Glomerular visceral epithelial cell (primary cell): ENCODE results near the gene POLR3B.
A peak's percentile ranks its signal among the peaks of the same experiment; 100 is the strongest.
"Not testable (repeated sequence)": the region's sequence is repeated elsewhere in the genome, so short reads cannot be mapped to it uniquely, and the experiment has no call there.

Experiments used
- DNase-seq: peaks from one replicate; pipeline ENCODE4 v3.0.0-alpha.2; 2016; ENCODE audit errors: extremely low spot score

The POLR3B gene

GRCh38 chr12:106459534-106459933 lies 102.0 kb downstream of the POLR3B start:
- no peak for DNase-seq

- DNase-seq: no peak
These were observed 104.2 kb downstream of the POLR3B start for GRCh38 chr12:106461730-106462129.

DNA sequence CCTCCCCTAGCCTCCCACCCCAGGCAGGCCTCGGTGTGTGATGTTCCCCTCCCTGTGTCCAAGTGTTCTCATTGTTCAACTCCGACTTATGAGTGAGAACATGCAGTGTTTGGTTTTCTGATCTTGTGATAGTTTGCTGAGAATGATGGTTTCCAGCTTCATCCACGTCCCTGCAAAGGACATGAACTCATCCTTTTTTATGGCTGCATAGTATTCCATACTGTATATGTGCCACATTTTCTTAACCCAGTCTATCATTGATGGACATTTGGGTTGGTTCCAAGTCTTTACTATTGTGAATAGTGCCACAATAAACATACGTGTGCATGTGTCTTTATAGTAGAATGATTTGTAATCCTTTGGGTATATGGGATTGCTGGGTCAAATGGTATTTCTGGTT lies 108.1 kb downstream of the POLR3B start:
- not testable (repeated sequence) for DNase-seq

DNA sequence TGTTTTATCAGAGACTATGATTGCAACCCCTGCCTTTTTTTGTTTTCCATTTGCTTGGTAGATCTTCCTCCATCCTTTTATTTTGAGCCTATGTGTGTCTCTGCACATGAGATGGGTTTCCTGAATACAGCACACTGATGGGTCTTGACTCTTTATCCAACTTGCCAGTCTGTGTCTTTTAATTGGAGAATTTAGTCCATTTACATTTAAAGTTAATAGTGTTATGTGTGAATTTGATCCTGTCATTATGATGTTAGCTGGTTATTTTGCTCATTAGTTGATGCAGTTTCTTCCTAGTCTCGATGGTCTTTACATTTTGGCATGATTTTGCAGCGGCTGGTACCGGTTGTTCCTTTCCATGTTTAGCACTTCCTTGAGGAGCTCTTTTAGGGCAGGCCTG lies 118.1 kb downstream of the POLR3B start:
- not testable (repeated sequence) for DNase-seq

DNA sequence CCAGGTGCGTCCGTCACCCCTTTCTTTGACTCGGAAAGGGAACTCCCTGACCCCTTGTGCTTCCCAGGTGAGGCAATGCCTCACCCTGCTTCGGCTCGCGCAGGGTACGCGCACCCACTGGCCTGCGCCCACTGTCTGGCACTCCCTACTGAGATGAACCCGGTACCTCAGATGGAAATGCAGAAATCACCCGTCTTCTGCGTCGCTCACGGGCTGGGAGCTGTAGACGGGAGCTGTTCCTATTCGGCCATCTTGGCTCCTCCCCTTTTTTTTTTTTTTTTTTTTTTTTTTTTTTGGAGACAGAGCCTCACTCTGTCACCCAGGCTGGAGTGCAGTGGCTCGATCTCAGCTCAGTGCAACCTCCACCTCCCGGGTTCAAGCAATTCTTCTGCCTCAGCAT lies 120.1 kb downstream of the POLR3B start:
- DNase-seq: not testable (repeated sequence)

GRCh38 chr12:106480251-106480650 lies 122.7 kb downstream of the POLR3B start:
- no peak for DNase-seq

DNA sequence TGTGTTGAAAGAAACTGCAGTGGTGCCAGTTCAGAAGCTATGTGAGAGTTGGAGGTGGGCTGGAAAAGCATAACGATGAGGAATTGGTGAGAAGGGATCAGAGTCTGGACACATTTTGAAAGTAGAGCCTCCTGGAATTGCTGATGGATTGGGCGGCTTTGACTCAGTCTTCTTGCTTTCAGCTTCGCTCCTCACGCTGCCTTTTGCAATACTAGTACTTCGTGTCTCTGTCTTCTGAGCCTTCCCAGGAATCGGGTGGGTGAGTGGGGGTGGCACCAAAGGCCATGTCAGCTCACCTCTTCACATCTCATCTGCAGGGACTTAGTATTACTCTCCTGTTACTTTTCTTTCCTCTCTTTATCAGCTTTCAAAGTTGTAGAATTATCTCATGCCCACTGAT lies 123.7 kb downstream of the POLR3B start:
- DNase-seq: no peak

DNA sequence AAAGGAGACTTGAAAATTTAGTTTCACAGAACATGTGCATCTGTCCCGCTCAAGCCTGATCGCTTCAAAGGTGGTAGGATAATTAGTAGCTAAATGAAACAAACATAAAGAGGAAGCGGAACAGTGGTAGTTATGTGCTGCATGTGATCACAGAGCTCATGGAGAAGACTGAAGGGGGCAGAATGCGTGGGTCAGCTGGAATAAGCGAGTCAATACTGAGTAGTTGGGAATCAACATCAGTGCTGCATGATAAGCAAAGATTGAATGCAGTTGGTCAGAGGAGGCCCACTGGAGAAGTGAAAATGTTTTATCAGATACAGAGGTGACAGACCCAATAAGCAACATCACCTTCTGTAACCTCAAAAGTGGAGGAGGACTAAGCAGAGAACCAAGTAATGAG lies 130.1 kb downstream of the POLR3B start:
- DNase-seq: no peak

DNA sequence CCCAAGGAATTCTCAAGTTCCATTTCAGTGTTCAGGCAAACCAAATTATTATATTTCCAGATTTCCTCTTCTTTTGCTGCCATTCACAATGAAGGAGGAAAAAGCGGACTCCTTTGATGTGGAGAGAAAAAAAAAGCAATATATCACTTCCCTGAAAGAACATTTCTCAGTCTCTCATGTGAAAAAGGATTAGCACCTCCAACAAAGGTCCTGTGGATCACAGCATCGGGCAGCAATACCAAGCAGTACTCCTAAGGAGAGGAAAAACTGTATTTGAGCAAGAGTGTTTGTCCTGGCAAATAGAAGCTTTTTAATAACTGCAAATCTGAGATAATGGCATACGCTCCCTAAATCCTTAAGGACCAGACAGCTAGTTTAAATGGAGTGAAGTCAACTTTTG lies 131.3 kb downstream of the POLR3B start:
- no peak for DNase-seq

GRCh38 chr12:106490264-106490663 lies 132.7 kb downstream of the POLR3B start:
- no peak for DNase-seq

DNA sequence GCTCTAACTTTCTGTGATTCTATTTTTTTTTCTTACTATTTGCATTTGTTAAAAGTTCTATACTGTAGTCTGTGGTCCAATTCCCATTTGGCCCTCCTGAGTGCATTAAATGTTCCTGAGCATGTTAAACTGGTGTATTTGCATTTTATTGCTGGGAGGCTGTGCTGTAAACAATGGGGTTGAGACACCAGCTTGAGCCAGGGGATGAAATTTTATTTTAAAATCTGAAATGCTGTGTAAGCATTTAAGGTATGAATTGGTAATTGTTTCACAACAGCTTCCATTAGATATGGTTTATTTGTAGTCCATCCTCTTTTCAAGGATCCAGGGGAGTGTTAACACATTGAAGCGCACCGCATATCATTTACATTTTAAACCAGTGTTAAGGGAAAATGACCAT lies 135.3 kb downstream of the POLR3B start:
- no peak for DNase-seq

- DNase-seq: peak; percentile 61
These were observed 136.0 kb downstream of the POLR3B start for GRCh38 chr12:106493531-106493930.

GRCh38 chr12:106495354-106495965 lies 137.9 kb downstream of the POLR3B start:
- no peak for DNase-seq

DNA sequence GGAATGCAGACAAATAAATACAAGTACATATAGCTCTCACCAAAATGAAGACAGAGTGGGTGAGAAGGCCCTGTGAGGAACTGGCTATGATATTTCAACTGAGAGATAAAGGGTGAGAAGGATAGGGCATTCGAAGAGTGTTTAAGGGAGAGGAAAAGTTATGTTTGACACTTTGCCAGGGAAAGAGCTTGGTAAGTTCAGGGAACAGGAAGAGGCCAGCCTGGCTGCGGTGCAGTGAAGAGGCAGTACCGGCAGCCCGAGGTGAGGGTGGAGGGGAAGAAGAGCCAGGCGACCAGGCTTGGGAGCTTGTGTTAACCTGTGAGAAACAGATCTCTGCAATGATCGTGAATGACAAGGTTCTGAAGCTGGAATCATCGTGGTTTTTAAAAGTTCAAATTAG lies 140.5 kb downstream of the POLR3B start:
- no peak for DNase-seq

DNA sequence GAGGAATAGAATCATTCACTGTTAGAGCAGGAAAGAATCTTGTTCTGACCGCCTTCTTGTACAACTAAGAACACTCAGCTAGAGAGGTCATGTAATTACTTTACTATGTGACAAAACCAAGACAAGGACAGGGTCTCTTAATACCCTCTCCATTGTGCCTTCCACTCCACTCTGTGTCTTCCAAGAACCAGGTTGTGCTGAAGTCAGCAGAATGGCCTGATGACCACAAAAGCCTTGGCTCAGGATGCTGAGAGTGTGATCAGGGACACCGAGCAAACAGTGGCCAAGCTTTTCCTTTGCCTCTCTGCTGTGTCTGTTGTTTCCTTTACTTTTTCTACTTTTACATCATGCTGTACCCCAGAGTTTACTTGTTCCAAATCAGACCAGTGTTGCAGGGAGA lies 142.1 kb downstream of the POLR3B start:
- no peak for DNase-seq

- DNase-seq: no peak
These were observed 149.1 kb downstream of the POLR3B start for GRCh38 chr12:106506691-106507090.

DNA sequence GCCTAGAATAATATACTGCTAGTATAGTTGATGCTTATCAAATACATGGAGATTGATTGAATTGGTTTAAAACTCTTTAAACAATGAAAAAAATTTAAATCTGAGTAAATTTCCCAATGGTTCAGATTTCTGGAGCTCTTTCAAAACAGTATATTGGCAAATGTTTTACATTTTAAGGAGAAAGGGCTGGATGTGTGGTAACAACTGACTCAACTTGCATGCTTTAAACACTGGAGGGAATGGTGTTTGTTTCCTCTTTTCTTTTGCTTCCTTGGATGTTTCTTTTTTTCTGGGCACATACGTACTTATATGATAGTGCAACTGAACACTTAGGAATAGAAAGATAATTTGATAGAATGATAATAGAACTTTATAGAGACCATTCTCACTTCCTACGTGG lies 151.4 kb downstream of the POLR3B start:
- no peak for DNase-seq

GRCh38 chr12:106511365-106511764 lies 153.8 kb downstream of the POLR3B start:
- DNase-seq: no peak

GRCh38 chr12:106517314-106517713 lies 159.8 kb downstream of the POLR3B start:
- no peak for DNase-seq

GRCh38 chr12:106519607-106520021 lies 162.1 kb downstream of the POLR3B start:
- no peak for DNase-seq

- DNase-seq: no peak
These were observed 164.4 kb downstream of the POLR3B start for GRCh38 chr12:106521901-106522300.

DNA sequence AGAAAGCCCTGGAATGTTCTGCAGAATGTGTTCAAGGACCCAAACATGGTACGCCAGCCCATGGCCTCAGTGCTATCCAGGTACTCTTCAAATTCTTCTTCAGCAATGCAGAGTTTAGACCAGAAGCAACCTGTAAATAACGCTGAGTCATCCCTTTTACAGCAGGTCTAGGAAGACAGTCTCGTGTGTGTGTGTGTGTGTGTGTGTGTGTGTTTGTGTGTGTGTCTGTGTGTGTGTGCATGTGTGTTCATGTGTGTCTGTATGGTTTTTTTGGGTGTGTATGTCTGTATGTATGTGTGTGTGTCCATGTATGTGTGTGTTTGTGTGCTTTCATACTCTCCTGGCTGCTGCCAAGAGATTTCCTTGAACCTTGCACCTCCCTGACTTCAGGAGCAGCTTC lies 165.2 kb downstream of the POLR3B start:
- DNase-seq: no peak

DNA sequence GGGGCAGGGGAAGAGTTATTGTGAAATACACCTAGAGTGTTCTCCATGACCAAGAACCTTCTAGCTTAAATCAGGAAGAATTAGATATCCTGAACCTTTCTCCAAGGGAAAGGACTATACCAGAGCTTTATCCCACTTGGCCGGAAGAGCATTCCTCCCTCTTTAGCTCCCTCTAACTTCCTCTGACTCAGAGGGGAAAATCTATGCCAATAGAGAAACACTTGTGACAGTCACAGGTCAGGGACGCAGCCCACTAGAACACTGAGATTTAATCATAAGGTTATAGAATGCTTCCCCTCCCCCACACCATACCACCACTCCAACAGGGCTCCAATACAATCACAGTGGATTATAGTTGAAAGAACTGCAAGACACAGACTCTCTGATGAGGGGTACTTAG lies 169.8 kb downstream of the POLR3B start:
- DNase-seq: no peak

GRCh38 chr12:106541201-106541600 lies 183.7 kb downstream of the POLR3B start:
- no peak for DNase-seq
